Endodermal cell (in vitro differentiated cells): Measurements from ENCODE around the gene PKP3. TPM values are rescaled to one million over a fixed set of nuclear protein-coding genes. Genes with fewer than 3 reads are reported as not detected.

Source experiments
- DNase-seq: peaks from one replicate; pipeline ENCODE4 v3.0.0-alpha.2; 2017
- H3K27ac ChIP-seq: 2 replicates; pipeline ENCODE4 v1.5.1; 2013; ENCODE audit warnings: mild to moderate bottlenecking, low read depth, low read length, moderate library complexity
- H3K27me3 ChIP-seq: 2 replicates; pipeline ENCODE4 v1.6.1; 2013; ENCODE audit warnings: mild to moderate bottlenecking, low read length, moderate library complexity; ENCODE audit not compliant: insufficient read depth, control insufficient read depth, poor library complexity, severe bottlenecking
- H3K36me3 ChIP-seq: 2 replicates; pipeline ENCODE4 v1.7.0; 2013; ENCODE audit warnings: mild to moderate bottlenecking, low read length, moderate library complexity; ENCODE audit not compliant: control insufficient read depth, insufficient read depth
- H3K4me1 ChIP-seq: one replicate; pipeline ENCODE4 v1.7.0; 2013; ENCODE audit warnings: low read length; ENCODE audit not compliant: control insufficient read depth, insufficient read depth
- H3K4me3 ChIP-seq: 2 replicates; pipeline ENCODE4 v1.5.1; 2013; ENCODE audit warnings: mild to moderate bottlenecking, low read length, moderate library complexity
- H3K9ac ChIP-seq: 2 replicates; pipeline ENCODE4 v1.6.1; 2013; ENCODE audit warnings: mild to moderate bottlenecking, low read length, moderate library complexity; ENCODE audit not compliant: poor library complexity, severe bottlenecking; ENCODE audit errors: extremely low read depth
- H3K9me3 ChIP-seq: 2 replicates; pipeline ENCODE4 v1.6.1; 2013; ENCODE audit warnings: mild to moderate bottlenecking, low read length, moderate library complexity; ENCODE audit not compliant: control insufficient read depth
- H3K27ac Mint-ChIP-seq: 2 replicates; pipeline ENCODE4 v1.8.0; 2020; ENCODE audit warnings: mixed read lengths
- H3K27me3 Mint-ChIP-seq: 2 replicates; pipeline ENCODE4 v1.8.0; 2021; ENCODE audit warnings: mild to moderate bottlenecking, mixed read lengths; ENCODE audit not compliant: insufficient read depth
- H3K36me3 Mint-ChIP-seq: 2 replicates; pipeline ENCODE4 v1.8.0; 2020; ENCODE audit warnings: low read depth, mixed read lengths
- H3K4me1 Mint-ChIP-seq: 2 replicates; pipeline ENCODE4 v1.8.0; 2020; ENCODE audit warnings: mixed read lengths
- H3K4me3 Mint-ChIP-seq: 2 replicates; pipeline ENCODE4 v1.8.0; 2020; ENCODE audit warnings: mild to moderate bottlenecking, moderate library complexity, mixed read lengths
- H3K9me3 Mint-ChIP-seq: 2 replicates; pipeline ENCODE4 v1.8.0; 2020; ENCODE audit warnings: mild to moderate bottlenecking, mixed read lengths
- WGBS, 2 experiments: methylation state at CpG; one replicate each; pipeline versions ENCODE4 v1.1.5 to v1.1.7; 2013; ENCODE audit warnings: missing lambda C conversion rate in 2 of 2, mixed read lengths in 1 of 2; ENCODE audit not compliant: insufficient coverage in 1 of 2, insufficient read length in 1 of 2; 5-methylcytosine and 5-hydroxymethylcytosine counted together
- total RNA-seq, 2 donors: library from RNA; stranded (reverse); fragmentation: NEBNext Ultra II Directional in 1 of 2; extraction: Animal tissue kit (Norgen Biotek cat#: 25700) in 1 of 2; gene quantifications; 2 replicates in 1 of 2; 3 replicates in 1 of 2; pipeline ENCODE4 v1.2.1, GENCODE V29; 2021
- TF ChIP-seq, protein P1 (sequence below): fragments of 200-600 bp; sonication (generic); conservative IDR thresholded peaks from 2 replicates; pipeline ENCODE4 v1.5.0; 2021; ENCODE audit warnings: antibody characterized with exemption, mild to moderate bottlenecking

Gene PKP3
- total RNA-seq, 2 donors from 2014 or later, result 35.4 to 44.8 TPM

DNA sequence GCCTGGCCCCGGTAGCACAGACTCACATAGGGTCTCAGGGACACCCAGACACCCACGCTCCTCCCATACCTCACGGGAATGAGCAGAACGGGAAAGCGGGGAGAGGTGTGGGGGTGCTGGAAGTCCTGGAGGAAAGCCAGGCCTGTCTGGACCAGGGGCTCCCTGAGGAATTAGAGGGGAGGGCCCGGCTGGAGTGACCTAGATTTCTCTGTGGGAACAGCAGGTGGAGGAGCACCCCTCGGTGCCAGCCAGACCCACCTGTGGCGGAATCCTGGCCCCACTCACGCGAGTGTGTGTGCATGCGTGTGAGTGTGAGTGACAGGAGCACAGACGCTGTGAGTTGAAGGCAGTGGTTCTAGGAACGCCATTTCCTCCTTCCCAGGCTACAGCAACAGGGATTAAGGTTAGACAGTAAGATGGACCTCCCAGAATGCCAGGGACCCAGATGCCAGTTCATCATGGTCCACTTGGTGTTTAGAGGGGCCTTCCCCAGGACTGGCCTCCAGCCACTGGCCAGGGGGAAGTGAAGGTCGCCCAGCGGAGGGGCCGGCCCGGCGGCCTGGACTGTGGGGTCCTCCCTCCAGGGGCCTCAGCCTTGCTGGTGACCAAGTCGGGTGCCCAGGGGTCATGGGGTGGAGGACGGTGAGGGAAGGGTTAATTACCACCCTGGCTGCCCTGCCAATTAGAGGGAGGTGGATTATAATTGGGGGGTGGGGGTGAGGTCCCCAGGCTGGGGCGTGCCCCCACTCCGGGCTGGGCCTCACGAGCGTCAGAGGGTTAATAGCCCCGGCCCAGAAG is 1.0 kb downstream of the PKP3 start:
- TF ChIP-seq, protein P1, sequence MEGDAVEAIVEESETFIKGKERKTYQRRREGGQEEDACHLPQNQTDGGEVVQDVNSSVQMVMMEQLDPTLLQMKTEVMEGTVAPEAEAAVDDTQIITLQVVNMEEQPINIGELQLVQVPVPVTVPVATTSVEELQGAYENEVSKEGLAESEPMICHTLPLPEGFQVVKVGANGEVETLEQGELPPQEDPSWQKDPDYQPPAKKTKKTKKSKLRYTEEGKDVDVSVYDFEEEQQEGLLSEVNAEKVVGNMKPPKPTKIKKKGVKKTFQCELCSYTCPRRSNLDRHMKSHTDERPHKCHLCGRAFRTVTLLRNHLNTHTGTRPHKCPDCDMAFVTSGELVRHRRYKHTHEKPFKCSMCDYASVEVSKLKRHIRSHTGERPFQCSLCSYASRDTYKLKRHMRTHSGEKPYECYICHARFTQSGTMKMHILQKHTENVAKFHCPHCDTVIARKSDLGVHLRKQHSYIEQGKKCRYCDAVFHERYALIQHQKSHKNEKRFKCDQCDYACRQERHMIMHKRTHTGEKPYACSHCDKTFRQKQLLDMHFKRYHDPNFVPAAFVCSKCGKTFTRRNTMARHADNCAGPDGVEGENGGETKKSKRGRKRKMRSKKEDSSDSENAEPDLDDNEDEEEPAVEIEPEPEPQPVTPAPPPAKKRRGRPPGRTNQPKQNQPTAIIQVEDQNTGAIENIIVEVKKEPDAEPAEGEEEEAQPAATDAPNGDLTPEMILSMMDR, result no peak
- no peak for DNase-seq
- H3K27ac ChIP-seq, result no peak overlapping the region
- no peaks in the 10 kb centered on the region for H3K36me3 ChIP-seq
- WGBS, 2 experiments, result 90 to 93% methylated on average over 13 to 25 of the region's 25 CpGs
- Mint-ChIP-seq H3K9me3 (peaks cover 9% of the 10 kb centered on the region), H3K36me3 (peaks cover 14% of the 10 kb centered on the region), H3K27me3 (no peaks in the 10 kb centered on the region), H3K27ac (no peak overlapping the region), H3K4me1 (peaks cover 2% of the 10 kb centered on the region), H3K4me3 (peak overlapping the region; percentile 62)
- H3K9ac ChIP-seq, result no peak overlapping the region
- no peaks in the 10 kb centered on the region for H3K9me3 ChIP-seq
- H3K27me3 ChIP-seq, result no peaks in the 10 kb centered on the region
- H3K4me1 ChIP-seq, result no peaks in the 10 kb centered on the region
- H3K4me3 ChIP-seq, result no peak overlapping the region

DNA sequence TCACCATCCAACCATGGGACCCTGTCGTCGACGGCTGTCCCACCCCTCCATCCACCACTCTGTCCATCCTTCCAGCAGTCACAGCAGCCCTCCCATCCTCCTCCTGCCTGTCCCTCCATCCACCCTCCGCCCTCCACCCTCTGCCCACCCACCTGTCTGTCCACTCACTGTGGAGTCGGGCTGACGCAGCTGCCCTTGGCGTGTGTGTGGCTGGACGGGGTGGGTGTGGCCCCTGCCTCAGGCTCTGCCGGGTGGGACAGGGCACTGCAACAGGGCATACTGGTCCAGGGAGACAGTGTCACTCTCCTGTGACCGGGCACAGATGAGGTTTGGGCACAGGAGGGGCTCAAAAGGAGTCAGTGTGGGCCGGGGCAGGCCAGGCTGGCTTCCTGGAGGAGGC is 1.9 kb downstream of the PKP3 start:
- no peak overlapping the region for H3K27ac Mint-ChIP-seq
- TF ChIP-seq, protein P1, result no peak
- H3K36me3 Mint-ChIP-seq, result peaks cover 15% of the 10 kb centered on the region
- peak overlapping the region; percentile 26 for H3K4me3 Mint-ChIP-seq
- H3K27me3 Mint-ChIP-seq, result no peaks in the 10 kb centered on the region
- DNase-seq, result no peak
- no peaks in the 10 kb centered on the region for H3K36me3 ChIP-seq
- WGBS, 2 experiments, result 91% methylated on average over 8 to 11 of the region's 11 CpGs
- no peak overlapping the region for H3K4me3 ChIP-seq
- H3K9me3 ChIP-seq, result no peaks in the 10 kb centered on the region
- H3K27me3 ChIP-seq, result no peaks in the 10 kb centered on the region
- peaks cover 9% of the 10 kb centered on the region for H3K9me3 Mint-ChIP-seq
- peaks cover 2% of the 10 kb centered on the region for H3K4me1 Mint-ChIP-seq
- no peaks in the 10 kb centered on the region for H3K4me1 ChIP-seq
- no peak overlapping the region for H3K9ac ChIP-seq
- H3K27ac ChIP-seq, result no peak overlapping the region

DNA sequence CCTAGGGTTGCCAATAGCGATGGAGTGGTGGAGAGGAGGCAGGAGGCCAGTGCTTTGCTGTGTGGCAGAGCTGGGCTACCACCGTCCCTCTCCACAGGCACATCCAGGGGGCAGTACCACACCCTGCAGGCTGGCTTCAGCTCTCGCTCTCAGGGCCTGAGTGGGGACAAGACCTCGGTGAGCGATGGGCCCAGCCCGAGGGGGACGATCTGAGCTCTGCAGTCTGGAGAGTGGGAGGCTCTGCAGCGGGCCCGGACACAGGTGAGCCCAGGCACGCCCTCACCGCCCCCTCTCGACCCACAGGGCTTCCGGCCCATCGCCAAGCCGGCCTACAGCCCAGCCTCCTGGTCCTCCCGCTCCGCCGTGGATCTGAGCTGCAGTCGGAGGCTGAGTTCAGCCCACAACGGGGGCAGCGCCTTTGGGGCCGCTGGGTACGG is 2.5 kb downstream of the PKP3 start:
- no peak overlapping the region for H3K4me3 Mint-ChIP-seq
- no peak overlapping the region for H3K9ac ChIP-seq
- H3K4me1 ChIP-seq, result no peaks in the 10 kb centered on the region
- H3K27me3 ChIP-seq, result no peaks in the 10 kb centered on the region
- peaks cover 9% of the 10 kb centered on the region for H3K9me3 Mint-ChIP-seq
- H3K4me1 Mint-ChIP-seq, result peaks cover 2% of the 10 kb centered on the region
- 65 to 81% methylated on average over 12 to 23 of the region's 23 CpGs for WGBS, 2 experiments
- H3K27ac Mint-ChIP-seq, result no peak overlapping the region
- no peak overlapping the region for H3K27ac ChIP-seq
- H3K36me3 ChIP-seq, result no peaks in the 10 kb centered on the region
- H3K9me3 ChIP-seq, result no peaks in the 10 kb centered on the region
- TF ChIP-seq, protein P1, result peak; percentile 61
- DNase-seq, result no peak
- peaks cover 15% of the 10 kb centered on the region for H3K36me3 Mint-ChIP-seq
- H3K27me3 Mint-ChIP-seq, result no peaks in the 10 kb centered on the region
- no peak overlapping the region for H3K4me3 ChIP-seq
